ENCODE results near the gene HNRNPA2B1. TPM values are rescaled to one million over a fixed set of nuclear protein-coding genes. Genes with fewer than 3 reads are reported as not detected.

Gene HNRNPA2B1
- total RNA-seq, 2 donors from 2014 or later = 913 to 1,007 TPM

DNA sequence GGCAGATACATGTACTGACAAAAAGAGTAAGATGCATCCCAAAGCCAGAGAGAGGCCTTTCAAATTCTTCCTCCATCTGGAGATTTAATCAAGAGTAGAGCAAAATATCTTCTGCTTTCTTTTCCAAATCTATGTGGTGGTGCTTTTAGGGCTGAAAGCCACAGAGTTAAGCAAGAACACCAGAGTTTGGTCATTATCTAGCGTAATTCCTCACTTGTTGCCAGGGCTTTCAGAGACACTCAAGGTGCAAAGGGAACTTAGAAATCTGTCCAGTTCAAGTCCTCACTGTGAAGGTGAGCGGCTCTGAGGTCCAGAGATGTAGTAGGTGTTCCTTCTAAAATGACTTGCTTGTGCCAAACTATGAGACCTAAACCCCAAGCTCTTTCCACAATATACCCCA is 59.5 kb downstream of the HNRNPA2B1 start:
- Histone ChIP-seq H3K4me1 (ENCODE audit: control insufficient read depth, insufficient read depth, low read length) (no peaks in the 10 kb centered on the region), H3K4me3 (ENCODE audit: low read length) (no peak overlapping the region), H3K9ac (ENCODE audit: extremely low read depth, low read length, poor library complexity, severe bottlenecking) (no peak overlapping the region), H3K36me3 (ENCODE audit: control insufficient read depth, insufficient read depth, low read length) (no peaks in the 10 kb centered on the region), H3K9me3 (ENCODE audit: control insufficient read depth, low read length) (no peaks in the 10 kb centered on the region), H3K27me3 (ENCODE audit: control insufficient read depth, insufficient read depth, low read length, poor library complexity, severe bottlenecking) (no peaks in the 10 kb centered on the region), H3K27ac (ENCODE audit: low read depth, low read length) (no peak overlapping the region)
- H3K36me3 Mint-ChIP-seq (ENCODE audit: low read depth) = no peaks in the 10 kb centered on the region
- no peak for DNase-seq
- no peaks in the 10 kb centered on the region for H3K4me1 Mint-ChIP-seq
- WGBS, 2 experiments (ENCODE audit: insufficient coverage in 1 of 2, insufficient read length in 1 of 2) = 81 to 100% methylated on average over 2 of the region's 2 CpGs
- TF ChIP-seq, protein P1, sequence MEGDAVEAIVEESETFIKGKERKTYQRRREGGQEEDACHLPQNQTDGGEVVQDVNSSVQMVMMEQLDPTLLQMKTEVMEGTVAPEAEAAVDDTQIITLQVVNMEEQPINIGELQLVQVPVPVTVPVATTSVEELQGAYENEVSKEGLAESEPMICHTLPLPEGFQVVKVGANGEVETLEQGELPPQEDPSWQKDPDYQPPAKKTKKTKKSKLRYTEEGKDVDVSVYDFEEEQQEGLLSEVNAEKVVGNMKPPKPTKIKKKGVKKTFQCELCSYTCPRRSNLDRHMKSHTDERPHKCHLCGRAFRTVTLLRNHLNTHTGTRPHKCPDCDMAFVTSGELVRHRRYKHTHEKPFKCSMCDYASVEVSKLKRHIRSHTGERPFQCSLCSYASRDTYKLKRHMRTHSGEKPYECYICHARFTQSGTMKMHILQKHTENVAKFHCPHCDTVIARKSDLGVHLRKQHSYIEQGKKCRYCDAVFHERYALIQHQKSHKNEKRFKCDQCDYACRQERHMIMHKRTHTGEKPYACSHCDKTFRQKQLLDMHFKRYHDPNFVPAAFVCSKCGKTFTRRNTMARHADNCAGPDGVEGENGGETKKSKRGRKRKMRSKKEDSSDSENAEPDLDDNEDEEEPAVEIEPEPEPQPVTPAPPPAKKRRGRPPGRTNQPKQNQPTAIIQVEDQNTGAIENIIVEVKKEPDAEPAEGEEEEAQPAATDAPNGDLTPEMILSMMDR (conservative IDR thresholded peaks at IDR 0.05) = no peak
- H3K27me3 Mint-ChIP-seq (ENCODE audit: insufficient read depth) = no peaks in the 10 kb centered on the region
- no peak overlapping the region for H3K27ac Mint-ChIP-seq
- H3K4me3 Mint-ChIP-seq = no peak overlapping the region
- H3K9me3 Mint-ChIP-seq = peaks cover 3% of the 10 kb centered on the region

DNA sequence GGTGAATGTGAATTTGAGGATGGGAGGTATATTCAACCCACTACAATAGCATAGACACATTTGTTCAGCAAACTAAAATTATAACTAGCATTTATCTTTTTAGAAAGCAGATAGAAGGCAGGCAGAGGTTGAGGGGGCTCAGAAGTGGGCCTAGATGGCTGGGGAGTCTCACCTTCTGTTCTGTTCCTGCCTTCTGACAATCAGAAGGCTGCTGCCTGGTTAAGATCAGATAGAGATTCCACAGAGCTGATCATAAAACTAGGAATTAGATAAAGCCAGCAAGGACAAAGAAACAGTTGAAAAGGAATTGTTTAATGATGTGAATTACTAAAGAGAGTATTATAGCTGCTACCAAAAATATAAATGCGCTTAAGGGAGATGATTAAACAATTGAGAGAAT is 60.2 kb downstream of the HNRNPA2B1 start:
- TF ChIP-seq, protein P1 (conservative IDR thresholded peaks at IDR 0.05) = no peak
- Mint-ChIP-seq H3K4me3 (no peak overlapping the region), H3K27me3 (ENCODE audit: insufficient read depth) (no peaks in the 10 kb centered on the region), H3K27ac (no peak overlapping the region), H3K9me3 (no peaks in the 10 kb centered on the region), H3K36me3 (ENCODE audit: low read depth) (no peaks in the 10 kb centered on the region), H3K4me1 (no peaks in the 10 kb centered on the region)
- Histone ChIP-seq H3K27me3 (ENCODE audit: control insufficient read depth, insufficient read depth, low read length, poor library complexity, severe bottlenecking) (no peaks in the 10 kb centered on the region), H3K9me3 (ENCODE audit: control insufficient read depth, low read length) (no peaks in the 10 kb centered on the region), H3K4me1 (ENCODE audit: control insufficient read depth, insufficient read depth, low read length) (no peaks in the 10 kb centered on the region), H3K36me3 (ENCODE audit: control insufficient read depth, insufficient read depth, low read length) (no peaks in the 10 kb centered on the region), H3K27ac (ENCODE audit: low read depth, low read length) (no peak overlapping the region), H3K4me3 (ENCODE audit: low read length) (no peak overlapping the region), H3K9ac (ENCODE audit: extremely low read depth, low read length, poor library complexity, severe bottlenecking) (no peak overlapping the region)
- 100% methylated on average over 1 of the region's 1 CpG; no CpG with 5 or more reads in 1 of the 2 experiments for WGBS, 2 experiments (ENCODE audit: insufficient coverage in 1 of 2, insufficient read length in 1 of 2)
- no peak for DNase-seq

Other genes starting within 250 kb of the HNRNPA2B1 start
- 10 to 100 TPM; 20.2 to 48.4 TPM for gene NFE2L3, start 48.5 kb downstream of the HNRNPA2B1 start, total RNA-seq
- 100 to 1,000 TPM; 213 to 219 TPM for gene CBX3, start 999 bp upstream of the HNRNPA2B1 start, total RNA-seq
- gene SNX10, start 91.1 kb upstream of the HNRNPA2B1 start, total RNA-seq = 10 to 100 TPM; 13.2 to 19.3 TPM

All from endodermal cell (in vitro differentiated cells).